ENCODE results near the gene FANCL. TPM values are rescaled to one million over a fixed set of nuclear protein-coding genes. Genes with fewer than 3 reads are reported as not detected.

Gene FANCL
- total and polyA plus RNA-seq, 3 donors from 2014 or later = 27.8 to 52.3 (median 36.6) TPM

- H3K4me1 ChIP-seq = no peaks in the 10 kb centered on the region
- intact Hi-C loops (cut with DNase I; ENCODE audit: low total_unique reads) = no loop called here
- TF ChIP-seq CTCF (IDR thresholded peaks at IDR 0.05) (no peak), POLR2A (IDR thresholded peaks at IDR 0.05) (no peak)
- H3K36me3 ChIP-seq (ENCODE audit: low read depth, missing control alignments) = no peaks in the 10 kb centered on the region
- H3K27me3 ChIP-seq = no peaks in the 10 kb centered on the region
- no peak for DNase-seq
- H3K9me3 ChIP-seq = no peaks in the 10 kb centered on the region
- no peak overlapping the region for H3K27ac ChIP-seq
- no peak overlapping the region for H3K4me3 ChIP-seq
Measured at GRCh38 chr2:58137221-58137620, 103.9 kb downstream of the FANCL start.

DNA sequence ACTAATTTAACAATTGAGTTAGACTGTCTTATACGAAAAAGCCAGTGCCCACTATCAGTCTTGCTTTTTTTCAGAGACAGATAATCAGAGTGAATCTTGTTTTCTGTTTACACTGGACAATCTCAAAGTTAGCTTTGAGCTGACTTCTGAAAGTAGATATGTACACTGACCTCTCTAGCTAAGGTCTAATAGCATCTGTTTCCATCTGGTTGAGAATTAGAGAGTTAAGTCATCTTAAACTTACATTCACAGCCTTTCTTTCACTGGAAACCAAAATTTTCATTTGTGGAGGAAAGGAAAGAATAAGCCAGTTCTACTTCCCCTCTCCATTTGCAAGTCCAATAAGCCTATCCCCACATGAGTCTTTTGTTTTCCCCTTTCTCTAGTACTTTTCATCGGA, 105.3 kb downstream of the FANCL start:
- 62 to 63% methylated on average over 2 of the region's 2 CpGs for WGBS, 2 donors
- no peak for DNase-seq
- intact Hi-C loops (cut with DNase I; ENCODE audit: low total_unique reads) = no loop called here
- Histone ChIP-seq H3K27me3 (no peaks in the 10 kb centered on the region), H3K4me1 (no peaks in the 10 kb centered on the region), H3K36me3 (ENCODE audit: low read depth, missing control alignments) (no peaks in the 10 kb centered on the region), H3K4me3 (no peak overlapping the region), H3K27ac (no peak overlapping the region), H3K9me3 (no peaks in the 10 kb centered on the region)
- TF ChIP-seq POLR2A (IDR thresholded peaks at IDR 0.05) (no peak), CTCF (IDR thresholded peaks at IDR 0.05) (no peak)

GRCh38 chr2:58133395-58133794, 107.7 kb downstream of the FANCL start:
- intact Hi-C loops (cut with DNase I; ENCODE audit: low total_unique reads) = no loop called here
- no peak for TF ChIP-seq POLR2A (IDR thresholded peaks at IDR 0.05)
- TF ChIP-seq CTCF (IDR thresholded peaks at IDR 0.05) = no peak
- no peaks in the 10 kb centered on the region for H3K4me1 ChIP-seq
- no peaks in the 10 kb centered on the region for H3K9me3 ChIP-seq
- no peak overlapping the region for H3K27ac ChIP-seq
- no peak for DNase-seq
- H3K36me3 ChIP-seq (ENCODE audit: low read depth, missing control alignments) = no peaks in the 10 kb centered on the region
- no peaks in the 10 kb centered on the region for H3K27me3 ChIP-seq
- H3K4me3 ChIP-seq = no peak overlapping the region

DNA sequence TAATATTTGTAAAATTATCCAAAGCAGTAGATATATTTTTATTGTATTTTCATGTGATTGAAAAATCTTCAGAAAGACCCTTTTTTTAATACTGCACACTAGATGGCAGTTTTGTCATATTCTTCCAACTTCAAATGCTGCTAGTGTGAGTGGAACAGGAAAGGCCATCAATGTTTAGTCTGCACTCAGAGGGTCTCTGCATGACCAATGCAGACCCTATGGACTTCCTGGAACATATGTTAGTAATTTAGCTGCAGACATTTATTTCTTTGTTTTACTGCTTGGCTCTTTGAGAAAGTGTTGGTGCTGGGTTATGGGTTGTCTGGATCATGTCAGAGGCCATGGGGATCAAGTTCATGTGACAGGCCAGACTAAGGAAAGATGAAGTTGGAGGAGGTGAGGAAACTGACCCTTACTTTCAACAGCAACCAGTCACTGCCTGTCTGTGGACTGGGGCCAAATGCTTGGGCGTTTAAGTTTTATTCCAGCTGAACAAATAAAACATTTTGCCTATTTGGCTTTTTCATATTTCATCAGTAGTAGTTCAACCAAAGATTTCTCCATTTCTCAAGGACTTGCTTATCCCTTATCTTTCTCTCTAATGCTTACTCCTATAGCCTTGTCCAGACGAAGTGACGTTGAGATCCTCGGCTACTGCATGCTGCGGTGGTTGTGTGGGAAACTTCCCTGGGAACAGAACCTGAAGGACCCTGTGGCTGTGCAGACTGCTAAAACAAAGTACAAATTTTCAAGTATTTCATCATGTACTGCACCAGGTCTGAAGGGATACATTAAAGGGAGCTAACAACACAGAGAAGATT, 109.7 kb downstream of the FANCL start:
- intact Hi-C loops (cut with DNase I; ENCODE audit: low total_unique reads) = no loop called here
- WGBS, 2 donors = 29 to 64% methylated on average over 5 of the region's 5 CpGs
- TF ChIP-seq POLR2A (IDR thresholded peaks at IDR 0.05) = no peak
- no peak for TF ChIP-seq CTCF (IDR thresholded peaks at IDR 0.05)

GRCh38 chr2:58130238-58130637, 110.9 kb downstream of the FANCL start:
- intact Hi-C loops (cut with DNase I; ENCODE audit: low total_unique reads) = no loop called here
- no peak for TF ChIP-seq POLR2A (IDR thresholded peaks at IDR 0.05)
- no peak for TF ChIP-seq CTCF (IDR thresholded peaks at IDR 0.05)

More for the DNA sequence above, 109.7 kb downstream of the FANCL start:
- Histone ChIP-seq H3K4me3 (no peak overlapping the region), H3K27ac (no peak overlapping the region), H3K4me1 (no peaks in the 10 kb centered on the region), H3K36me3 (ENCODE audit: low read depth, missing control alignments) (no peaks in the 10 kb centered on the region), H3K27me3 (no peaks in the 10 kb centered on the region), H3K9me3 (no peaks in the 10 kb centered on the region)
- peak; percentile 25 for DNase-seq

More at GRCh38 chr2:58130238-58130637, 110.9 kb downstream of the FANCL start:
- no peak overlapping the region for H3K27ac ChIP-seq
- H3K27me3 ChIP-seq = no peaks in the 10 kb centered on the region
- H3K4me3 ChIP-seq = no peak overlapping the region
- WGBS, 2 donors = 63 to 68% methylated on average over 2 of the region's 2 CpGs
- H3K9me3 ChIP-seq = no peaks in the 10 kb centered on the region
- H3K36me3 ChIP-seq (ENCODE audit: low read depth, missing control alignments) = no peaks in the 10 kb centered on the region
- DNase-seq = no peak
- H3K4me1 ChIP-seq = no peaks in the 10 kb centered on the region

All from testis (tissue), 3 donors.